CD4-positive, alpha-beta memory T cell (primary cell): ENCODE results near the gene FHAD1. TPM values are rescaled to one million over a fixed set of nuclear protein-coding genes. Genes with fewer than 3 reads are reported as not detected.

Experiments
- CTCF ChIA-PET: fragments of 350-600 bp; sonication (Branson Sonifier 250); formaldehyde crosslinking; loops from one replicate; lab custom pipeline; 2021; ENCODE audit warnings: inconsistent platforms; ENCODE audit not compliant: partially characterized antibody; lab: Charles Lee
- POLR2A ChIA-PET: fragments of 350-600 bp; sonication (Branson Sonifier 250); formaldehyde crosslinking; loops from one replicate; lab custom pipeline; 2021; ENCODE audit not compliant: partially characterized antibody; lab: Charles Lee
- DNase-seq, 5 donors: peaks; one replicate each; pipeline versions ENCODE4 v3.0.0 to v3.0.0-alpha.2; 2020 to 2022; ENCODE audit warnings: mixed read lengths in 1 of 5
- H3K27ac ChIP-seq: one replicate; pipeline ENCODE4 v1.7.0; 2013; ENCODE audit warnings: low read depth, low read length
- H3K27me3 ChIP-seq: 2 replicates; pipeline ENCODE4 v1.7.0; 2013; ENCODE audit warnings: mild to moderate bottlenecking, low read length, moderate library complexity; ENCODE audit not compliant: insufficient read depth
- H3K36me3 ChIP-seq: 2 replicates; pipeline ENCODE4 v1.7.0; 2013; ENCODE audit warnings: mild to moderate bottlenecking, low read length, moderate library complexity; ENCODE audit not compliant: insufficient read depth
- H3K4me1 ChIP-seq: 2 replicates; pipeline ENCODE4 v1.7.0; 2013; ENCODE audit warnings: mild to moderate bottlenecking, low read length, moderate library complexity; ENCODE audit not compliant: insufficient read depth
- H3K4me3 ChIP-seq, 2 donors: one replicate each; pipeline ENCODE4 v1.7.0; 2013; ENCODE audit warnings: low read length in 2 of 2, mild to moderate bottlenecking in 1 of 2
- H3K9me3 ChIP-seq, 2 donors: one replicate each; pipeline ENCODE4 v1.7.0; 2013; ENCODE audit warnings: low read length in 2 of 2, control low read depth in 1 of 2; ENCODE audit not compliant: control insufficient read depth in 1 of 2
- H3K27ac Mint-ChIP-seq, 7 donors: one replicate each; pipeline ENCODE4 v1.8.0; 2020 to 2021; ENCODE audit warnings: mixed read lengths in 7 of 7, mild to moderate bottlenecking in 6 of 7, inconsistent platforms in 3 of 7, moderate library complexity in 3 of 7
- H3K27me3 Mint-ChIP-seq, 2 donors: one replicate each; pipeline ENCODE4 v1.8.0; 2020 to 2021; ENCODE audit warnings: mixed read lengths in 2 of 2
- H3K36me3 Mint-ChIP-seq, 2 donors: one replicate each; pipeline ENCODE4 v1.8.0; 2020 to 2021; ENCODE audit warnings: mixed read lengths in 2 of 2, inconsistent platforms in 1 of 2, mild to moderate bottlenecking in 1 of 2
- H3K4me1 Mint-ChIP-seq, 4 donors: one replicate each; pipeline ENCODE4 v1.8.0; 2020 to 2021; ENCODE audit warnings: mixed read lengths in 4 of 4, mild to moderate bottlenecking in 1 of 4
- H3K4me3 Mint-ChIP-seq, 8 donors: one replicate each; pipeline ENCODE4 v1.8.0; 2020 to 2021; ENCODE audit warnings: mixed read lengths in 8 of 8, mild to moderate bottlenecking in 7 of 8, moderate library complexity in 6 of 8, inconsistent platforms in 3 of 8
- H3K9me3 Mint-ChIP-seq, 8 donors: one replicate each; pipeline ENCODE4 v1.8.0; 2020 to 2021; ENCODE audit warnings: mixed read lengths in 8 of 8, mild to moderate bottlenecking in 5 of 8, inconsistent platforms in 3 of 8, moderate library complexity in 1 of 8
- intact Hi-C: fragments of 100-400 bp; cut with micrococcal nuclease; formaldehyde crosslinking; loops from one replicate; pipeline ENCODE4 v1.15.1; 2023
- polyA plus RNA-seq, 2 donors: library from polyadenylated mRNA; unstranded; fragments of 300-500 nt; fragmentation: Illumina TruSeq; gene quantifications; one replicate each; pipeline ENCODE4 v1.2.3, GENCODE V29; 2021
- total RNA-seq, 2 experiments: library from RNA; stranded (reverse); gene quantifications; one replicate each; pipeline ENCODE4 v1.2.3, GENCODE V29; 2021

Gene FHAD1
- total and polyA plus RNA-seq, 4 experiments from 2014 or later, result 0.03 TPM; not detected in 3

- no peak for DNase-seq
- Histone ChIP-seq H3K36me3 (no peaks in the 10 kb centered on the region), H3K27me3 (no peaks in the 10 kb centered on the region), H3K4me1 (no peaks in the 10 kb centered on the region), H3K27ac (no peak overlapping the region), H3K4me3 (no peak overlapping the region), H3K9me3 (no peaks in the 10 kb centered on the region)
- H3K27me3 Mint-ChIP-seq, result peaks cover 0 to 5% of the 10 kb centered on the region in 2 donors
- CTCF ChIA-PET, result interaction anchor here (1.6 kb wide), 1 partner anchor 11 kb away, joined by 6 read pairs; no protein-coding TSS in a partner anchor
- H3K36me3 Mint-ChIP-seq, result no peaks in the 10 kb centered on the region
- no peaks in the 10 kb centered on the region for H3K9me3 Mint-ChIP-seq
- no peak overlapping the region for H3K27ac Mint-ChIP-seq
- intact Hi-C loops, result no loop called here
- H3K4me3 Mint-ChIP-seq, result no peak overlapping the region
- POLR2A ChIA-PET, result no interaction called here
- H3K4me1 Mint-ChIP-seq, result peaks cover 0 to 4% (median under 1%) of the 10 kb centered on the region in 4 donors
Measured at GRCh38 chr1:15442119-15442518, 195.1 kb downstream of the FHAD1 start.

DNA sequence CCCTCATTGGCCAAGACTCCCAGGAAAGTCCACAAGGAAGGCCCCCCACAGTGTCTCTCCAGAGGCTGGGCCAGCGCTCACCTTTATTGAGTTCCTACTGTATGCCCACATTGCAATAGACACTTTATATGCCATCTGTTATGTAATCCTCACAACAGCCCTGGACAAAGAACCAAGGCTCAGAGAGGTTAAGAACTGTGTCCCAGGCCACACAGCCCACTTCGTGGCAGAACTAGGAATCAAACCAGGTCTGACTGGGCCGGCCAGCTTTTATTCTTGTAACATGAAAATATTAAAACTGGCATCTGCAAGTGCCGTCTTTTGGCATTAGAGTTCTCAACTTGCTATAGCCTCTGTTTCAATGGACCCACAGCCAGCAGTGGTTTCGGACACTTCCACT lies 195.7 kb downstream of the FHAD1 start:
- H3K4me1 ChIP-seq, result no peaks in the 10 kb centered on the region
- intact Hi-C loops, result no loop called here
- H3K4me3 ChIP-seq, result no peak overlapping the region
- no peak overlapping the region for H3K27ac ChIP-seq
- no peaks in the 10 kb centered on the region for H3K36me3 ChIP-seq
- Mint-ChIP-seq H3K4me3 (no peak overlapping the region), H3K9me3 (no peaks in the 10 kb centered on the region), H3K36me3 (no peaks in the 10 kb centered on the region), H3K27ac (no peak overlapping the region), H3K27me3 (peaks cover 1 to 5% of the 10 kb centered on the region in 2 donors), H3K4me1 (peaks cover 0 to 4% (median under 1%) of the 10 kb centered on the region in 4 donors)
- CTCF ChIA-PET, result no interaction called here
- no peaks in the 10 kb centered on the region for H3K9me3 ChIP-seq
- no peaks in the 10 kb centered on the region for H3K27me3 ChIP-seq
- POLR2A ChIA-PET, result no interaction called here
- no peak for DNase-seq

DNA sequence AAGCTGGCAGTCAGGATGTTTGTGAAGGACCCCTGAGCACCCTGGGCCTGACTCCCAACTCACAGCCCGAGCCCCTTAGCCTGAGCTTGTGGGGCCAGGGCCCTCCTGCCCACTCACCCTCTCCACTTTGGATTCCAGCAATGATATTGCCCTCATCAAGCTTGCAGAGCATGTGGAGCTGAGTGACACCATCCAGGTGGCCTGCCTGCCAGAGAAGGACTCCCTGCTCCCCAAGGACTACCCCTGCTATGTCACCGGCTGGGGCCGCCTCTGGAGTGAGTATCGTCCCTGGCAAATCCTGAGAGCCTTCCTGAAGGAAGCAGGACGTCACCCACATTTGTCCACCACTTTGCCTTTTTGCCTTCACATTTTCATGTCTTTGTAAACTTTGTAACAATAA lies 196.3 kb downstream of the FHAD1 start:
- intact Hi-C loops, result no loop called here
- H3K9me3 ChIP-seq, result no peaks in the 10 kb centered on the region
- DNase-seq, result no peak
- no peaks in the 10 kb centered on the region for H3K27me3 ChIP-seq
- H3K4me3 ChIP-seq, result no peak overlapping the region
- Mint-ChIP-seq H3K27ac (no peak overlapping the region), H3K4me1 (peaks cover 0 to 4% (median under 1%) of the 10 kb centered on the region in 4 donors), H3K4me3 (no peak overlapping the region), H3K36me3 (no peaks in the 10 kb centered on the region), H3K9me3 (no peaks in the 10 kb centered on the region), H3K27me3 (peaks cover 1 to 5% of the 10 kb centered on the region in 2 donors)
- ChIA-PET POLR2A (no interaction called here), CTCF (no interaction called here)
- H3K36me3 ChIP-seq, result no peaks in the 10 kb centered on the region
- no peaks in the 10 kb centered on the region for H3K4me1 ChIP-seq
- no peak overlapping the region for H3K27ac ChIP-seq

DNA sequence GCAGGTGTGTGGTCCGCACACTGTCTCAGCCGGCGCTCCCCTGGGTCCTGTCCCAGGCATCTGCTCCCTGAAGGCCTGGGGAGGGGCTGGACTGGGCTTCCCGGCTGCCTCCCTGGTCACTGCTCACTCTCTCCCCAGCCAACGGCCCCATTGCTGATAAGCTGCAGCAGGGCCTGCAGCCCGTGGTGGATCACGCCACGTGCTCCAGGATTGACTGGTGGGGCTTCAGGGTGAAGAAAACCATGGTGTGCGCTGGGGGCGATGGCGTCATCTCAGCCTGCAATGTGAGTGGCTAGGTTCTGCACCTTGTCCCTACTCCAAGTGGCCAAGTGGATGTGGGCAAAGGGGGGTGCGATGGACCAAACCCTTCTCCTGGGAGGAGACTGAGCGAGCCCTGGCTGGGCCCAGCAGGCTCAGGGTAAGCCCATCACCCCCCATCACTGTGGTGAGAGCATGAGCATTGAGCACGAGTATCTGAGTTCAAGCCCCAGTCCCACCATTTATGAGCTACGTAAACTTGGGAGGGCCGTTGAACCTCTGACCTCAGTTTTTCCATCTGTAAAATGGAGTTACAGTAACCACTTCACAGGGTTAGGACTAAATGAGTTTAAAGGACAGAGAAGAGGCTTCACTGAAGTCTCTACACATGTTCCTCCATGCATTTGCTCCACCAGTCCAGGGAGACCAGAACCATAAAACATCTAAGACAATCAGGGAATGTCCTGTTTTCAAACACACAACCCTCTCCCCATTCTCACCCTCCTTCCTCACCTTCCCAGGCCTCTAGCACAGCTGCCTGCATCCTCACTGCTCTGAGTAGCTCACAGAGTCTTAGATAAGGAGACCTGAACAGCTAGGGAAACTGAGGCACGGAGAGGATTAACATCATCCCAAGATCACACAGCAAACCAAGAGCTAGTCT lies 197.7 kb downstream of the FHAD1 start:
- POLR2A ChIA-PET, result no interaction called here
- Mint-ChIP-seq H3K36me3 (no peaks in the 10 kb centered on the region), H3K4me3 (no peak overlapping the region), H3K27me3 (peaks cover 1 to 8% of the 10 kb centered on the region in 2 donors), H3K9me3 (no peaks in the 10 kb centered on the region), H3K4me1 (peaks cover 0 to 4% (median under 1%) of the 10 kb centered on the region in 4 donors), H3K27ac (no peak overlapping the region)
- Histone ChIP-seq H3K27me3 (no peaks in the 10 kb centered on the region), H3K27ac (no peak overlapping the region), H3K36me3 (no peaks in the 10 kb centered on the region), H3K4me1 (no peaks in the 10 kb centered on the region), H3K9me3 (no peaks in the 10 kb centered on the region), H3K4me3 (no peak overlapping the region)
- CTCF ChIA-PET, result interaction anchor here (1.0 kb wide), 1 partner anchor 10 kb away, joined by 3 read pairs; no protein-coding TSS in a partner anchor
- intact Hi-C loops, result no loop called here
- DNase-seq, result no peak

DNA sequence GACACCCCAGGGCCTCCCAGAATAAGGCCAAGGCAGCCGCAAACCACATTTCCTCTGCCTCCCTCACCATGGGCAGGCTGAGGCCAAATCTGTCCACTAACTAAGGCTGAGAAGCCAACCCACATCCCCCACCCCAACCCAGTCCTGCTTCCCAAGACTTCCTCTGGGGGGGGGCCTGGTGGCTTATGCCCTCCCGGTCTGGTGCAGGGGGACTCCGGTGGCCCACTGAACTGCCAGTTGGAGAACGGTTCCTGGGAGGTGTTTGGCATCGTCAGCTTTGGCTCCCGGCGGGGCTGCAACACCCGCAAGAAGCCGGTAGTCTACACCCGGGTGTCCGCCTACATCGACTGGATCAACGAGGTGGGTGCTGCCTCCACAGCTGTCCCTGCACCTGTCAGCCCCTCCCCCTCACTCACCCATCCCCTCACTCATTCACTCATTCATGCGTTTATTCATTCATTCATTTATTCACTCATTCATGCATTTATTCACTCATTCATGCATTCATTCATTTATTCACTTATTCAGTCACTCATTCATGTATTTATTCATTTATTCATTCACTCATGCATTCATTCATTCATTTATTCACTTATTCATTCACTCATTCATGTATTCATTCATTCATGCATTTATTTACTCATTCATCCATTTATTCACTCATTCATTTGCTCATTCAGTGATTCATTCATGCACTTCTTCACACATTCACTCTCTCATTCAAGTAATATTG lies 198.5 kb downstream of the FHAD1 start:
- no peak overlapping the region for H3K27ac ChIP-seq
- H3K27me3 ChIP-seq, result no peaks in the 10 kb centered on the region
- intact Hi-C loops, result no loop called here
- ChIA-PET CTCF (interaction anchor here (1.0 kb wide), 1 partner anchor 11 kb away, joined by 3 read pairs; no protein-coding TSS in a partner anchor), POLR2A (no interaction called here)
- peaks cover 0 to 4% (median under 1%) of the 10 kb centered on the region in 4 donors for H3K4me1 Mint-ChIP-seq
- H3K36me3 ChIP-seq, result no peaks in the 10 kb centered on the region
- H3K4me3 ChIP-seq, result no peak overlapping the region
- no peak for DNase-seq
- no peaks in the 10 kb centered on the region for H3K9me3 Mint-ChIP-seq
- H3K27ac Mint-ChIP-seq, result peak overlapping the region in 1 of 7 donors; percentile 35
- H3K4me1 ChIP-seq, result no peaks in the 10 kb centered on the region
- no peaks in the 10 kb centered on the region for H3K36me3 Mint-ChIP-seq
- H3K9me3 ChIP-seq, result no peaks in the 10 kb centered on the region
- no peak overlapping the region for H3K4me3 Mint-ChIP-seq
- peaks cover 1 to 9% of the 10 kb centered on the region in 2 donors for H3K27me3 Mint-ChIP-seq

- Histone ChIP-seq H3K4me1 (no peaks in the 10 kb centered on the region), H3K36me3 (no peaks in the 10 kb centered on the region), H3K27ac (no peak overlapping the region), H3K4me3 (no peak overlapping the region), H3K27me3 (no peaks in the 10 kb centered on the region), H3K9me3 (no peaks in the 10 kb centered on the region)
- Mint-ChIP-seq H3K4me3 (peak overlapping the region in 1 of 8 donors; percentile 40), H3K4me1 (peaks cover 0 to 4% (median under 1%) of the 10 kb centered on the region in 4 donors), H3K27ac (peak overlapping the region in 1 of 7 donors; percentile 35), H3K36me3 (no peaks in the 10 kb centered on the region), H3K9me3 (no peaks in the 10 kb centered on the region), H3K27me3 (peaks cover 3 to 9% of the 10 kb centered on the region in 2 donors)
- POLR2A ChIA-PET, result no interaction called here
- intact Hi-C loops, result no loop called here
- no peak for DNase-seq
- CTCF ChIA-PET, result no interaction called here
Measured at GRCh38 chr1:15446212-15446611, 199.2 kb downstream of the FHAD1 start.
